HL-60 (cell line): ENCODE data around the gene CDKL4.

Experiments used
- DNase-seq, 2 experiments: peaks; one replicate each; pipeline ENCODE4 v3.0.0-alpha.2; 2010 to 2020; ENCODE audit warnings: low read depth in 1 of 2, low spot score in 1 of 2
- H3K27ac ChIP-seq: fragments of 250-450 bp; sonication (Bioruptor Pico); replicated peaks from 2 replicates; pipeline ENCODE4 v1.5.1; 2020; ENCODE audit warnings: mild to moderate bottlenecking, moderate library complexity
- H3K27me3 ChIP-seq: fragments of 250-450 bp; sonication (Bioruptor Pico); 2 replicates; pipeline ENCODE4 v1.5.1; 2021; ENCODE audit warnings: mild to moderate bottlenecking, moderate library complexity; ENCODE audit not compliant: insufficient read depth, poor library complexity, severe bottlenecking
- H3K4me3 ChIP-seq: replicated peaks from 2 replicates; pipeline ENCODE4 v1.5.1; 2011; ENCODE audit warnings: mild to moderate bottlenecking, control low read depth, low read length; ENCODE audit not compliant: insufficient read depth
- CTCF ChIP-seq: IDR thresholded peaks from one replicate; pipeline ENCODE4 v1.5.1; 2011; ENCODE audit warnings: low read length, control low read depth, inconsistent platforms; ENCODE audit not compliant: insufficient read depth
- GABPA ChIP-seq: IDR thresholded peaks from 2 replicates; pipeline ENCODE4 v1.6.1; 2012; ENCODE audit warnings: low read depth
- POLR2AphosphoS5 ChIP-seq: IDR thresholded peaks from 2 replicates; pipeline ENCODE4 v1.6.1; 2012; ENCODE audit warnings: low read depth
- REST ChIP-seq: IDR thresholded peaks from 2 replicates; pipeline ENCODE4 v1.6.1; 2012; ENCODE audit warnings: low read depth; ENCODE audit not compliant: insufficient replicate concordance
- SPI1 ChIP-seq: IDR thresholded peaks from 2 replicates; pipeline ENCODE4 v1.6.1; 2012; ENCODE audit warnings: low read depth, mild to moderate bottlenecking, borderline replicate concordance

The CDKL4 gene

GRCh38 chr2:39218391-39218790 lies 25.4 kb downstream of the CDKL4 start:
- no peak for DNase-seq
- H3K27me3 ChIP-seq: no peaks in the 10 kb centered on the region
- no peak for TF ChIP-seq CTCF
- TF ChIP-seq SPI1: no peak
- TF ChIP-seq POLR2AphosphoS5: no peak
- TF ChIP-seq REST: no peak
- no peak for TF ChIP-seq GABPA
- no peak overlapping the region for H3K4me3 ChIP-seq
- H3K27ac ChIP-seq: no peak overlapping the region

- DNase-seq: no peak
- Histone ChIP-seq H3K27me3 (no peaks in the 10 kb centered on the region), H3K4me3 (no peak overlapping the region), H3K27ac (peak overlapping the region; percentile 17)
- no peak for TF ChIP-seq SPI1
- no peak for TF ChIP-seq REST
- no peak for TF ChIP-seq POLR2AphosphoS5
- no peak for TF ChIP-seq GABPA
- TF ChIP-seq CTCF: no peak
Observed at GRCh38 chr2:39217192-39217550, 26.6 kb downstream of the CDKL4 start.

- TF ChIP-seq POLR2AphosphoS5 (0 out of 2 replicates have a peak, but pooled peaks have one; percentile 41), CTCF (no peak), REST (no peak)
- DNase-seq: peak; percentile 6 to 62
- Histone ChIP-seq H3K27me3 (no peaks in the 10 kb centered on the region), H3K4me3 (no peak overlapping the region), H3K27ac (peak overlapping the region; percentile 46)
Observed at GRCh38 chr2:39216346-39217191, 27.2 kb downstream of the CDKL4 start.
